ENCODE measurements around the gene ACACA. TPM values are rescaled to one million over a fixed set of nuclear protein-coding genes. Genes with fewer than 3 reads are reported as not detected.

The ACACA gene
- total and polyA plus RNA-seq, 9 of the 15 experiments (the other 6 are each of a cell fraction or from before 2014, with no cell fraction given), result 35.9 to 135 (median 88.4) TPM

DNA sequence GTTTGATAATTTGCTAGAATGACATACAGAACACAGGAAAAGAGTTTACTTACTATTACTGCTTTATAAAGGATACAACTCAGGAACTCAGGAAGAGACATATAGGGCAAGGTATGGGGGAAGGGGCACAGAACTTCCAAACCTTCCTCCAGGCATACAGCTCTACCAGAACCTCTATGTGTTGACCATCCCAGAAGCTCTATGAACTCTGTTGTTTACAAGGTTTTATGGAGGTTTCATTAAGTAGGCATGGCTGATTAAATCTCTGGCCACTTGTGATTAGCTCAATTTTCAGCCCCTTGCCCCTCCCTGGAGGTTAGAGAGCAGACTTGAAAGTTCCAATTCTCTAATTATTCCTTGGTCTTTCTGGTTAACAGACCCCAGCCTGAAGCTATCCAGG, 91.0 kb downstream of the ACACA start:
- Histone ChIP-seq H3K4me2 (ENCODE audit: insufficient read depth, low read length) (no peak overlapping the region), H3K27me3 (ENCODE audit: control insufficient read depth in 2 of 2, insufficient read depth in 2 of 2, low read length in 2 of 2) (no peaks in the 10 kb centered on the region), H3K9me3 (replicated peaks; ENCODE audit: control insufficient read depth, insufficient read depth, low read depth, low read length) (no peaks in the 10 kb centered on the region), H3K9ac (ENCODE audit: insufficient read depth in 1 of 2, low read depth in 2 of 2, low read length in 2 of 2) (no peak overlapping the region), H3K27ac (ENCODE audit: extremely low read depth, low read depth, low read length) (no peak overlapping the region), H3K4me3 (no peak overlapping the region), H3K36me3 (ENCODE audit: control insufficient read depth, insufficient read depth, low read length) (peaks cover 61% of the 10 kb centered on the region), H2AFZ (ENCODE audit: low read depth, low read length) (no peak overlapping the region), H4K20me1 (replicated peaks; ENCODE audit: control insufficient read depth, insufficient read depth, low read length) (no peaks in the 10 kb centered on the region), H3K79me2 (ENCODE audit: control insufficient read depth, insufficient read depth, low read length) (peaks cover 76% of the 10 kb centered on the region), H3K4me1 (replicated peaks in 1 of 2; ENCODE audit: control insufficient read depth in 2 of 2, insufficient read depth in 2 of 2, low read length in 2 of 2) (no peaks in the 10 kb centered on the region), H3K9me1 (ENCODE audit: control insufficient read depth, insufficient read depth, low read length) (no peaks in the 10 kb centered on the region)
- BruUV-seq (replicated peaks), result no TSS peak
- ChIA-PET CTCF (ENCODE audit: low intra/inter-chr PET ratio) (no interaction called here), POLR2A (interaction anchor here (0.6 to 1.2 kb wide), 3 partner anchors 12 to 455 kb away, joined by 3 to 4 read pairs (median 3); no protein-coding TSS in a partner anchor)
- FAIRE-seq, result no peak
- in situ Hi-C loops (cut with MboI) (no loop called here), intact Hi-C loops (cut with micrococcal nuclease) (no loop called here)
- no peak for DNase-seq (ENCODE audit: extremely low read depth in 1 of 4, low spot score in 3 of 4)
- TF ChIP-seq TFAM (CRISPR knock-in tag; conservative IDR thresholded peaks at IDR 0.05) (no peak), KLF1 (tag; IDR thresholded peaks at IDR 0.05) (no peak), RAD51 (IDR thresholded peaks at IDR 0.05; ENCODE audit: borderline replicate concordance, low read depth) (no peak), ZNF699 (CRISPR knock-in tag; IDR thresholded peaks at IDR 0.05; ENCODE audit: insufficient replicate concordance) (no peak), THAP12 (CRISPR knock-in tag; IDR thresholded peaks at IDR 0.05) (no peak), ZNF408 (CRISPR knock-in tag; IDR thresholded peaks at IDR 0.05; ENCODE audit: low read depth) (no peak), ZNF311 (CRISPR knock-in tag; IDR thresholded peaks at IDR 0.05) (no peak), DIDO1 (tag; IDR thresholded peaks at IDR 0.05; ENCODE audit: low read depth) (no peak), MXI1 (IDR thresholded peaks at IDR 0.05; ENCODE audit: low read depth, low read length) (no peak), ZNF696 (CRISPR knock-in tag; conservative IDR thresholded peaks at IDR 0.05) (no peak), ZNF780A (CRISPR knock-in tag; IDR thresholded peaks at IDR 0.05) (no peak)
- ATAC-seq, result no peak

Measured in K562 (cell line).